Measurements from ENCODE around the gene CNTN4. TPM values are rescaled to one million over a fixed set of nuclear protein-coding genes. Genes with fewer than 3 reads are reported as not detected.

CNTN4 gene
- total RNA-seq, 1 experiment from 2014 or later: 1.6 TPM

- no peak overlapping the region for H3T11ph ChIP-seq (ENCODE audit: low read length)
- no peak overlapping the region for H2BK5ac ChIP-seq (ENCODE audit: insufficient read length, low read length)
- H4K91ac ChIP-seq (ENCODE audit: insufficient read length, low read depth, low read length): no peak overlapping the region
- no peak overlapping the region for H3K56ac ChIP-seq (ENCODE audit: insufficient read length, low read depth, low read length)
- no peaks in the 10 kb centered on the region for H3K23me2 ChIP-seq (ENCODE audit: insufficient read length, low read depth, low read length, poor library complexity, severe bottlenecking)
- no peaks in the 10 kb centered on the region for H3K79me2 ChIP-seq (ENCODE audit: insufficient read depth, low read length)
- H4K5ac ChIP-seq (ENCODE audit: insufficient read length, low read depth, low read length): no peak overlapping the region
- H3K9me3 ChIP-seq (ENCODE audit: control insufficient read depth, low read depth, low read length): no peaks in the 10 kb centered on the region
- no peak for DNase-seq
- no peak for TF ChIP-seq CTCF (conservative IDR thresholded peaks at IDR 0.05)
- H4K20me1 ChIP-seq (ENCODE audit: control insufficient read depth, insufficient read depth, insufficient read length): no peaks in the 10 kb centered on the region
- H3K18ac ChIP-seq (ENCODE audit: insufficient read length, low read depth, low read length): no peak overlapping the region
- WGBS (ENCODE audit: extremely low coverage, insufficient read length, low lambda C conversion rate): no CpG with 5 or more reads among the region's 1 CpG
- peaks cover 2% of the 10 kb centered on the region; the same call in 1 of the 2 replicates for H3K4me1 ChIP-seq (ENCODE audit: insufficient read depth, low read length)
- no peaks in the 10 kb centered on the region for H3K27me3 Mint-ChIP-seq (ENCODE audit: low read depth)
- H3K23ac ChIP-seq (ENCODE audit: insufficient read length, low read depth, low read length): no peak overlapping the region
- no peak overlapping the region for H2BK12ac ChIP-seq (ENCODE audit: insufficient read length, low read depth, low read length)
- H3K4me2 ChIP-seq (ENCODE audit: insufficient read depth, insufficient read length, low read length): no peak overlapping the region
- H3K4ac ChIP-seq (ENCODE audit: low read depth, low read length): no peak overlapping the region
- no peak overlapping the region for H2BK120ac ChIP-seq (ENCODE audit: low read depth, low read length, poor library complexity, severe bottlenecking)
- peaks cover 21 to 25% of the 10 kb centered on the region in 2 experiments for H3K4me1 Mint-ChIP-seq
- H3K9ac ChIP-seq (ENCODE audit: extremely low read depth, insufficient read length, low read length): no peak overlapping the region
- no peak overlapping the region for H2BK15ac ChIP-seq (ENCODE audit: low read depth, low read length)
- no peak overlapping the region for H3K27ac ChIP-seq (ENCODE audit: insufficient read length, low read depth, low read length)
- H2AK5ac ChIP-seq (ENCODE audit: insufficient read length, low read length): no peak overlapping the region
- no peak overlapping the region for H3K14ac ChIP-seq (ENCODE audit: insufficient read depth, low read length)
- no peak overlapping the region for H2BK20ac ChIP-seq (ENCODE audit: low read depth, low read length, poor library complexity, severe bottlenecking)
- no peak overlapping the region for H2AFZ ChIP-seq (ENCODE audit: low read length)
- H4K8ac ChIP-seq (replicated peaks; ENCODE audit: insufficient read length, low read depth, low read length): no peak overlapping the region
- H3K27ac Mint-ChIP-seq: no peak overlapping the region; a peak in 1 of 7 replicates
- peaks cover 0 to 4% (median 0%) of the 10 kb centered on the region in 3 experiments; a peak in 1 of 7 replicates for H3K36me3 Mint-ChIP-seq (ENCODE audit: insufficient read depth in 1 of 3, low read depth in 3 of 3)
- no peak overlapping the region for H3K4me3 Mint-ChIP-seq
- peaks cover 0 to 2% of the 10 kb centered on the region in 2 experiments; a peak in 1 of 5 replicates for H3K9me3 Mint-ChIP-seq
- H3K79me1 ChIP-seq (ENCODE audit: insufficient read depth, low read depth, low read length, poor library complexity, severe bottlenecking): no peaks in the 10 kb centered on the region
- H3K27me3 ChIP-seq (ENCODE audit: insufficient read depth, low read length): no peaks in the 10 kb centered on the region
Observed at GRCh38 chr3:2961576-2961975, 862.9 kb downstream of the CNTN4 start.

All from H9 (cell line).